Progenitor cell of endocrine pancreas (in vitro differentiated cells): ENCODE data around the gene NOS1AP. TPM values are rescaled to one million over a fixed set of nuclear protein-coding genes. Genes with fewer than 3 reads are reported as not detected.
"Not testable (repeated sequence)": the region's sequence is repeated elsewhere in the genome, so short reads cannot be mapped to it uniquely, and the experiment has no call there.

ENCODE experiments used
- DNase-seq: peaks from one replicate; pipeline ENCODE4 v3.0.0; 2021; ENCODE audit warnings: low spot score; ENCODE audit not compliant: unreplicated experiment
- H3K27ac Mint-ChIP-seq: 2 replicates; pipeline ENCODE4 v1.8.0; 2021; ENCODE audit warnings: mild to moderate bottlenecking, moderate library complexity, mixed read lengths
- H3K27me3 Mint-ChIP-seq: 2 replicates; pipeline ENCODE4 v1.8.0; 2021; ENCODE audit warnings: mixed read lengths
- H3K36me3 Mint-ChIP-seq: 2 replicates; pipeline ENCODE4 v1.8.0; 2022; ENCODE audit warnings: mixed read lengths; ENCODE audit not compliant: insufficient read depth
- H3K4me1 Mint-ChIP-seq: 2 replicates; pipeline ENCODE4 v1.8.0; 2021; ENCODE audit warnings: low read depth, mixed read lengths
- H3K4me3 Mint-ChIP-seq: 2 replicates; pipeline ENCODE4 v1.8.0; 2021; ENCODE audit warnings: low read depth, mild to moderate bottlenecking, moderate library complexity, mixed read lengths
- H3K9me3 Mint-ChIP-seq: 2 replicates; pipeline ENCODE4 v1.8.0; 2021; ENCODE audit warnings: low read depth, mixed read lengths
- CTCF ChIP-seq: fragments of 200-600 bp; sonication (generic); IDR thresholded peaks from one replicate; pipeline ENCODE4 v1.5.0; 2021; ENCODE audit warnings: antibody characterized with exemption, mild to moderate bottlenecking; ENCODE audit not compliant: unreplicated experiment
- total RNA-seq: library from RNA; stranded (reverse); gene quantifications from 2 replicates; pipeline ENCODE4 v1.2.1, GENCODE V29; 2021

NOS1AP gene
- total RNA-seq, 1 donor from 2014 or later = 5.6 TPM

- peaks cover 8% of the 10 kb centered on the region for H3K4me1 Mint-ChIP-seq
- no peaks in the 10 kb centered on the region for H3K27me3 Mint-ChIP-seq
- no peaks in the 10 kb centered on the region for H3K36me3 Mint-ChIP-seq
- no peak overlapping the region for H3K27ac Mint-ChIP-seq
- no peak for DNase-seq
- no peaks in the 10 kb centered on the region for H3K9me3 Mint-ChIP-seq
- no peak overlapping the region for H3K4me3 Mint-ChIP-seq
- no peak for TF ChIP-seq CTCF
Measured at GRCh38 chr1:162172311-162173102, 103.0 kb downstream of the NOS1AP start.

GRCh38 chr1:162173607-162174006 lies 104.1 kb downstream of the NOS1AP start:
- not testable (repeated sequence) for H3K36me3 Mint-ChIP-seq, H3K27ac Mint-ChIP-seq, H3K9me3 Mint-ChIP-seq, DNase-seq, H3K27me3 Mint-ChIP-seq, H3K4me3 Mint-ChIP-seq, H3K4me1 Mint-ChIP-seq

GRCh38 chr1:162174027-162174426 lies 104.5 kb downstream of the NOS1AP start:
- H3K36me3 Mint-ChIP-seq, H3K4me3 Mint-ChIP-seq, DNase-seq, H3K9me3 Mint-ChIP-seq, H3K27ac Mint-ChIP-seq, H3K27me3 Mint-ChIP-seq, H3K4me1 Mint-ChIP-seq: not testable (repeated sequence)

GRCh38 chr1:162175379-162176081 lies 106.0 kb downstream of the NOS1AP start:
- H3K4me1 Mint-ChIP-seq = peaks cover 8% of the 10 kb centered on the region
- no peaks in the 10 kb centered on the region for H3K27me3 Mint-ChIP-seq
- DNase-seq = no peak
- H3K27ac Mint-ChIP-seq = no peak overlapping the region
- H3K36me3 Mint-ChIP-seq = no peaks in the 10 kb centered on the region
- H3K9me3 Mint-ChIP-seq = no peaks in the 10 kb centered on the region
- no peak overlapping the region for H3K4me3 Mint-ChIP-seq
- no peak for TF ChIP-seq CTCF

- Mint-ChIP-seq H3K27me3 (no peaks in the 10 kb centered on the region), H3K4me1 (peaks cover 8% of the 10 kb centered on the region), H3K36me3 (no peaks in the 10 kb centered on the region), H3K4me3 (no peak overlapping the region), H3K9me3 (no peaks in the 10 kb centered on the region), H3K27ac (no peak overlapping the region)
- TF ChIP-seq CTCF = no peak
- no peak for DNase-seq
Measured at GRCh38 chr1:162177126-162177525, 107.6 kb downstream of the NOS1AP start.

GRCh38 chr1:162178432-162178831 lies 108.9 kb downstream of the NOS1AP start:
- H3K4me1 Mint-ChIP-seq = peaks cover 8% of the 10 kb centered on the region
- H3K27ac Mint-ChIP-seq = no peak overlapping the region
- no peak overlapping the region for H3K4me3 Mint-ChIP-seq
- DNase-seq = no peak
- no peaks in the 10 kb centered on the region for H3K9me3 Mint-ChIP-seq
- no peak for TF ChIP-seq CTCF
- no peaks in the 10 kb centered on the region for H3K27me3 Mint-ChIP-seq
- no peaks in the 10 kb centered on the region for H3K36me3 Mint-ChIP-seq
